Astrocyte (in vitro differentiated cells and primary cell): ENCODE results near the gene SPTLC3. TPM values are rescaled to one million over a fixed set of nuclear protein-coding genes. Genes with fewer than 3 reads are reported as not detected.

Experiments
- DNase-seq: peaks from one replicate; pipeline ENCODE4 v3.0.0-alpha.2; 2010; ENCODE audit warnings: low read depth
- FAIRE-seq: peaks from 2 replicates; lab custom pipeline; 2011; peaks lifted over from hg19 to GRCh38; lab: Jason Lieb, UNC
- H2AFZ ChIP-seq: 2 replicates; pipeline ENCODE4 v1.6.0; 2012; ENCODE audit warnings: low read depth, low read length, inconsistent platforms
- H3K27ac ChIP-seq: 2 replicates; pipeline ENCODE4 v1.5.1; 2011; ENCODE audit warnings: low read depth, low read length, inconsistent platforms
- H3K27me3 ChIP-seq: 2 replicates; pipeline ENCODE4 v1.6.0; 2011; ENCODE audit warnings: low read length, inconsistent platforms; ENCODE audit not compliant: insufficient read depth
- H3K36me3 ChIP-seq: 2 replicates; pipeline ENCODE4 v1.5.1; 2011; ENCODE audit warnings: low read length, inconsistent platforms; ENCODE audit not compliant: insufficient read depth
- H3K4me1 ChIP-seq: 2 replicates; pipeline ENCODE4 v1.5.1; 2011; ENCODE audit warnings: low read length, inconsistent platforms; ENCODE audit not compliant: insufficient read depth
- H3K4me2 ChIP-seq: 2 replicates; pipeline ENCODE4 v1.6.0; 2012; ENCODE audit warnings: low read length, inconsistent platforms
- H3K4me3 ChIP-seq: 2 replicates; pipeline ENCODE4 v1.5.1; 2011; ENCODE audit warnings: low read depth, mild to moderate bottlenecking, low read length, inconsistent platforms; ENCODE audit not compliant: insufficient read depth
- H3K79me2 ChIP-seq: 2 replicates; pipeline ENCODE4 v1.6.0; 2012; ENCODE audit warnings: mild to moderate bottlenecking, low read length, inconsistent platforms; ENCODE audit not compliant: insufficient read depth
- H3K9ac ChIP-seq: 2 replicates; pipeline ENCODE4 v1.6.0; 2012; ENCODE audit warnings: mild to moderate bottlenecking, low read length, inconsistent platforms
- H3K9me3 ChIP-seq: 2 replicates; pipeline ENCODE4 v1.5.1; 2012; ENCODE audit warnings: low read depth, mild to moderate bottlenecking, low read length, inconsistent platforms; ENCODE audit not compliant: insufficient read depth
- H4K20me1 ChIP-seq: 2 replicates; pipeline ENCODE4 v1.6.0; 2012; ENCODE audit warnings: low read length, inconsistent platforms; ENCODE audit not compliant: insufficient read depth
- H3K27ac Mint-ChIP-seq: one replicate; pipeline ENCODE4 v1.8.0; 2021; ENCODE audit warnings: mild to moderate bottlenecking, mixed read lengths; ENCODE audit not compliant: unreplicated experiment
- H3K27me3 Mint-ChIP-seq: one replicate; pipeline ENCODE4 v1.8.0; 2021; ENCODE audit warnings: low read depth, mixed read lengths; ENCODE audit not compliant: unreplicated experiment
- H3K36me3 Mint-ChIP-seq: one replicate; pipeline ENCODE4 v1.8.0; 2021; ENCODE audit warnings: low read depth, mixed read lengths; ENCODE audit not compliant: unreplicated experiment
- H3K4me1 Mint-ChIP-seq: one replicate; pipeline ENCODE4 v1.8.0; 2021; ENCODE audit warnings: low read depth, mixed read lengths; ENCODE audit not compliant: unreplicated experiment
- H3K4me3 Mint-ChIP-seq: one replicate; pipeline ENCODE4 v1.8.0; 2021; ENCODE audit warnings: mild to moderate bottlenecking, moderate library complexity, mixed read lengths; ENCODE audit not compliant: unreplicated experiment
- H3K9me3 Mint-ChIP-seq: one replicate; pipeline ENCODE4 v1.8.0; 2021; ENCODE audit warnings: mild to moderate bottlenecking, mixed read lengths; ENCODE audit not compliant: unreplicated experiment
- EZH2 ChIP-seq: IDR thresholded peaks from 2 replicates; pipeline ENCODE4 v1.6.1; 2012; ENCODE audit warnings: mild to moderate bottlenecking, low read length, inconsistent platforms; ENCODE audit not compliant: insufficient read depth
- total RNA-seq: library from RNA; stranded (reverse); gene quantifications from 2 replicates; pipeline ENCODE4 v1.2.1, GENCODE V29; 2021
- TF ChIP-seq, protein P1 (sequence below): IDR thresholded peaks from 2 replicates; pipeline ENCODE4 v1.5.1; 2011; ENCODE audit warnings: low read depth, mild to moderate bottlenecking, inconsistent platforms, low read length, moderate library complexity; ENCODE audit not compliant: insufficient read depth

SPTLC3 gene
- total RNA-seq, 1 donor from 2014 or later, result 5.7 TPM

DNA sequence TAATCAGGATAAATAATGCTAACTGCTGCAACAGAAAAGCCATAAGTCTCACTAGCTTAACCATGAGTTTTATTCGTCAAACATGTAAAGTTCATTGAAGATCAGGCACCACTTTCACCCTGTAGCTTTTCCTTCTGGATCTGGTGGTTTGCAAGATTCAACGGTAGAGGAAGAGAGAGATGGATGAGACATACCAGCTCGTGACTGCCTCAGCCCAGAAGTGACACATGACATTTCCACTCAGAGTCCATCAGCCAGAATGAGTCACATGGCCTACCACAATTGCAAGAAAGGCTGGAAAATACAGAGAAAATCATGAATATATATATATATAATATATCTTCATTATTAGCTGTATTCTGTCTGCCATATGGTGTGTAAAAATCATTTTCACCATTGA is 29.0 kb downstream of the SPTLC3 start:
- Mint-ChIP-seq H3K36me3 (peaks cover 2% of the 10 kb centered on the region), H3K4me3 (no peak overlapping the region), H3K27me3 (no peaks in the 10 kb centered on the region), H3K4me1 (peaks cover 5% of the 10 kb centered on the region), H3K9me3 (peaks cover 3% of the 10 kb centered on the region), H3K27ac (no peak overlapping the region)
- H3K79me2 ChIP-seq, result no peaks in the 10 kb centered on the region
- no peak overlapping the region for H3K9ac ChIP-seq
- no peaks in the 10 kb centered on the region for H3K27me3 ChIP-seq
- no peak overlapping the region for H2AFZ ChIP-seq
- FAIRE-seq (no peak), DNase-seq (no peak)
- no peaks in the 10 kb centered on the region for H3K36me3 ChIP-seq
- no peak overlapping the region for H3K27ac ChIP-seq
- H3K4me3 ChIP-seq, result no peak overlapping the region
- H3K4me1 ChIP-seq, result peaks cover 9% of the 10 kb centered on the region
- H4K20me1 ChIP-seq, result no peaks in the 10 kb centered on the region
- H3K4me2 ChIP-seq, result no peak overlapping the region
- no peaks in the 10 kb centered on the region for H3K9me3 ChIP-seq
- TF ChIP-seq, protein P1, sequence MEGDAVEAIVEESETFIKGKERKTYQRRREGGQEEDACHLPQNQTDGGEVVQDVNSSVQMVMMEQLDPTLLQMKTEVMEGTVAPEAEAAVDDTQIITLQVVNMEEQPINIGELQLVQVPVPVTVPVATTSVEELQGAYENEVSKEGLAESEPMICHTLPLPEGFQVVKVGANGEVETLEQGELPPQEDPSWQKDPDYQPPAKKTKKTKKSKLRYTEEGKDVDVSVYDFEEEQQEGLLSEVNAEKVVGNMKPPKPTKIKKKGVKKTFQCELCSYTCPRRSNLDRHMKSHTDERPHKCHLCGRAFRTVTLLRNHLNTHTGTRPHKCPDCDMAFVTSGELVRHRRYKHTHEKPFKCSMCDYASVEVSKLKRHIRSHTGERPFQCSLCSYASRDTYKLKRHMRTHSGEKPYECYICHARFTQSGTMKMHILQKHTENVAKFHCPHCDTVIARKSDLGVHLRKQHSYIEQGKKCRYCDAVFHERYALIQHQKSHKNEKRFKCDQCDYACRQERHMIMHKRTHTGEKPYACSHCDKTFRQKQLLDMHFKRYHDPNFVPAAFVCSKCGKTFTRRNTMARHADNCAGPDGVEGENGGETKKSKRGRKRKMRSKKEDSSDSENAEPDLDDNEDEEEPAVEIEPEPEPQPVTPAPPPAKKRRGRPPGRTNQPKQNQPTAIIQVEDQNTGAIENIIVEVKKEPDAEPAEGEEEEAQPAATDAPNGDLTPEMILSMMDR, result no peak
- TF ChIP-seq EZH2, result no peak

DNA sequence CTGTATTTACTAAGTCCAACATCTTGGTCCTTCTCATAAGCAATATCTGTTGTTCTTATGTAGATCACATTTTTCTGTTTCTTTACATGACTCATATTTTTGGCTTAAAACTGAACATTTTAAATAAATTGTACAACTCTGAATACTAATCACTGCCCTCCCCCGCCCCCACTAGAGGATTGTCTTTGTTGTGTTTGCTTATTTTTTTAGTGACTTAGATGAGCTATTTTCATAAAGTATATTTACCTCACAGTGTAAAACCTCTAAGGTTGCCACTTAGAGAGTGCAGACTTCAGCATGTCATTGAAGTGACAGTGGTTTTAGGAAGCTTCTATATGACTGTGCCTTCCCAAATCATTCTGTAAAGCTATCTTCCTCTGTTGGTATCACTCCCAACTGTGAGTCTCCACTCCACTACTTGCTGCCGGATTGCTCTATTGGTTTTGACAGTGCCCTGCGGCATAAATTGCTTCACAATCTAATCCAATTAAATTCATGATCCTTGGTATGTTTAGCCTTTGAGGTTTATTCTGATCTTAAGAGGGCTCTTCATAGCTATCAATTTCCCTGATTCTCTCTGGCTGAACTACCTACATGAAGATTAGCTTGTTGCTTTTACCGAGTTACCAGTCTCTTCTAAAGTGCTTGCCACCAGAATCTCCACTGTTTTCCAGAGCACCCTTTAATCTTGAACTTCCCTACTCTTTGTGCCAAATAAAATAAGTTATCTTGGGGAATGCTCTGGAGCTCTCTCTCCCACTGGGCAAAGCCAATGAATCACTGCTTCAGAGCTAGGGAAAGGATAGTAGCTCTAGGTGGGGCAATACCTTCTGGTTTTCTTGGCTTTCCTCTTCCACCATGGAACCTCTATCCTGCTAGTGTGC is 33.0 kb downstream of the SPTLC3 start:
- Histone ChIP-seq H3K4me3 (no peak overlapping the region), H3K36me3 (no peaks in the 10 kb centered on the region), H3K9ac (no peak overlapping the region), H3K27me3 (no peaks in the 10 kb centered on the region), H3K27ac (peak overlapping the region; percentile 56), H3K9me3 (no peaks in the 10 kb centered on the region), H3K79me2 (no peaks in the 10 kb centered on the region), H3K4me1 (peaks cover 9% of the 10 kb centered on the region), H4K20me1 (no peaks in the 10 kb centered on the region), H2AFZ (no peak overlapping the region), H3K4me2 (peak overlapping the region; percentile 48)
- DNase-seq, result no peak
- H3K4me1 Mint-ChIP-seq, result peaks cover 9% of the 10 kb centered on the region
- no peak overlapping the region for H3K27ac Mint-ChIP-seq
- H3K36me3 Mint-ChIP-seq, result no peaks in the 10 kb centered on the region
- no peak for TF ChIP-seq EZH2
- TF ChIP-seq, protein P1, result no peak
- FAIRE-seq, result no peak
- peaks cover 3% of the 10 kb centered on the region for H3K9me3 Mint-ChIP-seq
- no peak overlapping the region for H3K4me3 Mint-ChIP-seq
- H3K27me3 Mint-ChIP-seq, result no peaks in the 10 kb centered on the region

DNA sequence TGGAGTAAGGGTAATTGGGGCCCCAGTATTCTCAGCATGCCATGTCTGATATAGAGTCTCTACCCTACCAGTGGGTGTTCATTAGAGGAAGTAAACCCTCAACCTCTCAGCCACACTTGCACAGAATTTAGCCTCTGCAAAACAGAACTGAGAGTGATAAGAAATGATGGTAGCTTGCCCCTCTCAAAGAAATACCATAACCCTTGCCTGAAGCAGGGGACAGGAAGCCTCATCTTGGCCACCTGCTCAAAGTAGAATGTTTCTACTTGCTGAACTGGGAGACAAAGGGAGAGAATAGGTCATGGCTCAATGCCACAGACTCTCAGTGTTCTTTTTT is 33.7 kb downstream of the SPTLC3 start:
- Histone ChIP-seq H3K36me3 (no peaks in the 10 kb centered on the region), H3K27ac (no peak overlapping the region), H3K4me3 (no peak overlapping the region), H3K27me3 (no peaks in the 10 kb centered on the region), H2AFZ (no peak overlapping the region), H3K9me3 (no peaks in the 10 kb centered on the region), H4K20me1 (no peaks in the 10 kb centered on the region), H3K9ac (no peak overlapping the region), H3K4me1 (peaks cover 9% of the 10 kb centered on the region), H3K4me2 (peak overlapping the region; percentile 48), H3K79me2 (no peaks in the 10 kb centered on the region)
- Mint-ChIP-seq H3K36me3 (no peaks in the 10 kb centered on the region), H3K27ac (no peak overlapping the region), H3K4me3 (no peak overlapping the region), H3K27me3 (no peaks in the 10 kb centered on the region), H3K9me3 (peaks cover 3% of the 10 kb centered on the region), H3K4me1 (peaks cover 8% of the 10 kb centered on the region)
- DNase-seq (no peak), FAIRE-seq (no peak)
- no peak for TF ChIP-seq EZH2
- TF ChIP-seq, protein P1, result no peak
